ENCODE measurements around the gene DLK2. TPM values are rescaled to one million over a fixed set of nuclear protein-coding genes. Genes with fewer than 3 reads are reported as not detected.

The DLK2 gene
- total and polyA plus RNA-seq, 2 donors (not counting 3 experiments of a cell fraction or from before 2014, with no cell fraction given): 0.36 TPM; not detected in 1

DNA sequence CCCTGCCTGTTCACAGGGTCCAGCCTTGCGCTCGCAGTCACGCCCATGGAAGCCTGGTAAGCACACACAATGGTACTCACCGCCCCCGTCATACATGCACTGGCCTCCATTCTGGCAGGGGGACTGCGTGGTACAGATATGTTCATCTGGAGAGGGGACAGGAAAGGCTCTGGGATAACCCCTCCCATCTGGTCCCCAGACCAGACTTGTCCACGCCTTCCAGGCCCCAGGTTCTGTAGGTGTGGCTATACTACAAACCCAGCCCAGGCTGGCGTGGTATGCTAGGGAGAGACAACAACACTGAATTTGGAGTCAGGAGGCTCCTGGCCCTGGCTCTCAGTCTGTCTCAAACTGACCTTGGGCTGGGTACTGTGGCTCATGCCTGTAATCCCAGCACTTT lies 3.4 kb downstream of the DLK2 start:
- Histone ChIP-seq H3K27ac (ENCODE audit: insufficient read depth, low read depth, low read length) (no peak overlapping the region), H3K4me1 (ENCODE audit: control insufficient read depth, extremely low read depth, insufficient read depth, low read length) (peaks cover 9% of the 10 kb centered on the region), H3K4me3 (replicated peaks in 1 of 3; ENCODE audit: insufficient read depth in 1 of 3, low read depth in 1 of 3, low read length in 3 of 3) (no peak overlapping the region), H3K9me1 (replicated peaks; ENCODE audit: control insufficient read depth, extremely low read depth, insufficient read depth, low read length) (no peaks in the 10 kb centered on the region), H4K20me1 (replicated peaks; ENCODE audit: control insufficient read depth, extremely low read depth, insufficient read depth, low read length) (no peaks in the 10 kb centered on the region), H3K9ac (replicated peaks; ENCODE audit: extremely low read depth, insufficient read depth, low read length) (no peak overlapping the region), H3K9me3 (replicated peaks; ENCODE audit: control insufficient read depth, insufficient read depth, low read length) (no peaks in the 10 kb centered on the region), H3K4me2 (ENCODE audit: insufficient read depth, low read length) (no peak overlapping the region), H2AFZ (ENCODE audit: low read depth, low read length) (no peak overlapping the region), H3K27me3 (ENCODE audit: control insufficient read depth in 2 of 2, insufficient read depth in 2 of 2, low read length in 2 of 2) (peaks cover 6 to 17% of the 10 kb centered on the region in 2 experiments), H3K36me3 (ENCODE audit: control insufficient read depth in 2 of 2, extremely low read depth in 1 of 2, insufficient read depth in 2 of 2, low read length in 2 of 2) (peaks cover 5 to 21% of the 10 kb centered on the region in 2 experiments), H3K79me2 (ENCODE audit: control insufficient read depth, insufficient read depth, low read length) (no peaks in the 10 kb centered on the region)
- intact Hi-C loops (cut with micrococcal nuclease) (no loop called here), dilution Hi-C loops (cut with MboI; ENCODE audit: extremely low pct_ligation_motif_present, low sequenced_read_pairs) (no loop called here)
- DNase-seq (ENCODE audit: low read depth, low spot score) (no peak), FAIRE-seq (no peak)
- no TSS peak for BruUV-seq (replicated peaks)
- CTCF ChIA-PET: interaction anchor here (21.3 kb wide), 1 partner anchor 49 kb away, joined by 289 read pairs; the partner anchor contains the start of gene LRRC73
- POLR2A ChIA-PET: no interaction called here
- no peak for TF ChIP-seq GATA2 (IDR thresholded peaks at IDR 0.05; ENCODE audit: insufficient read depth, insufficient read length, low read depth, low read length)
- TF ChIP-seq POLR2A (IDR thresholded peaks at IDR 0.05; ENCODE audit: low read depth, low read length): no peak
- TF ChIP-seq FOS (IDR thresholded peaks at IDR 0.05; ENCODE audit: borderline replicate concordance, insufficient read depth, low read length): no peak
- TF ChIP-seq MYC (IDR thresholded peaks at IDR 0.05; ENCODE audit: low read depth, low read length): no peak
- TF ChIP-seq JUN (IDR thresholded peaks at IDR 0.05; ENCODE audit: borderline replicate concordance, insufficient read depth, insufficient read length, low read depth): no peak
- TF ChIP-seq, protein P1, sequence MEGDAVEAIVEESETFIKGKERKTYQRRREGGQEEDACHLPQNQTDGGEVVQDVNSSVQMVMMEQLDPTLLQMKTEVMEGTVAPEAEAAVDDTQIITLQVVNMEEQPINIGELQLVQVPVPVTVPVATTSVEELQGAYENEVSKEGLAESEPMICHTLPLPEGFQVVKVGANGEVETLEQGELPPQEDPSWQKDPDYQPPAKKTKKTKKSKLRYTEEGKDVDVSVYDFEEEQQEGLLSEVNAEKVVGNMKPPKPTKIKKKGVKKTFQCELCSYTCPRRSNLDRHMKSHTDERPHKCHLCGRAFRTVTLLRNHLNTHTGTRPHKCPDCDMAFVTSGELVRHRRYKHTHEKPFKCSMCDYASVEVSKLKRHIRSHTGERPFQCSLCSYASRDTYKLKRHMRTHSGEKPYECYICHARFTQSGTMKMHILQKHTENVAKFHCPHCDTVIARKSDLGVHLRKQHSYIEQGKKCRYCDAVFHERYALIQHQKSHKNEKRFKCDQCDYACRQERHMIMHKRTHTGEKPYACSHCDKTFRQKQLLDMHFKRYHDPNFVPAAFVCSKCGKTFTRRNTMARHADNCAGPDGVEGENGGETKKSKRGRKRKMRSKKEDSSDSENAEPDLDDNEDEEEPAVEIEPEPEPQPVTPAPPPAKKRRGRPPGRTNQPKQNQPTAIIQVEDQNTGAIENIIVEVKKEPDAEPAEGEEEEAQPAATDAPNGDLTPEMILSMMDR (IDR thresholded peaks at IDR 0.05; ENCODE audit: extremely low read depth in 1 of 2, insufficient read depth in 1 of 2, low read depth in 1 of 2, low read length in 2 of 2): no peak
- no peak for TF ChIP-seq EZH2 (IDR thresholded peaks at IDR 0.05; ENCODE audit: borderline replicate concordance, low read depth, low read length, severe bottlenecking)
- no peak for TF ChIP-seq POLR2AphosphoS5 (IDR thresholded peaks at IDR 0.05; ENCODE audit: insufficient read depth, low read depth, low read length)
- TF ChIP-seq, protein P2, sequence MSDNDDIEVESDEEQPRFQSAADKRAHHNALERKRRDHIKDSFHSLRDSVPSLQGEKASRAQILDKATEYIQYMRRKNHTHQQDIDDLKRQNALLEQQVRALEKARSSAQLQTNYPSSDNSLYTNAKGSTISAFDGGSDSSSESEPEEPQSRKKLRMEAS (IDR thresholded peaks at IDR 0.05; ENCODE audit: insufficient read depth, insufficient read length): no peak
